Activated T-helper 17 cell treated with anti-CD3 and anti-CD28 coated beads, Interleukin-2, amount 50 U/mL, for 72 hours (primary cell): ENCODE measurements around the gene WNT9A. TPM values are rescaled to one million over a fixed set of nuclear protein-coding genes. Genes with fewer than 3 reads are reported as not detected.

Experiments used
- ATAC-seq: fragments of 150-1000 bp; cut with Tn5 transposase; replicated peaks from 2 replicates; pipeline ENCODE4 v1.10.0; 2021; ENCODE audit warnings: mild to moderate bottlenecking, moderate library complexity
- H3K27ac Mint-ChIP-seq: one replicate; pipeline ENCODE4 v1.8.0; 2022; ENCODE audit warnings: mixed read lengths
- H3K27me3 Mint-ChIP-seq: one replicate; pipeline ENCODE4 v1.8.0; 2022; ENCODE audit warnings: mixed read lengths
- H3K36me3 Mint-ChIP-seq: one replicate; pipeline ENCODE4 v1.8.0; 2022; ENCODE audit warnings: low read depth, mild to moderate bottlenecking, mixed read lengths
- H3K4me1 Mint-ChIP-seq: one replicate; pipeline ENCODE4 v1.8.0; 2022; ENCODE audit warnings: mixed read lengths
- H3K4me3 Mint-ChIP-seq: one replicate; pipeline ENCODE4 v1.8.0; 2022; ENCODE audit warnings: mild to moderate bottlenecking, mixed read lengths
- H3K9me3 Mint-ChIP-seq: one replicate; pipeline ENCODE4 v1.8.0; 2022; ENCODE audit warnings: mixed read lengths
- total RNA-seq, 2 donors: library from RNA; stranded (reverse); gene quantifications; one replicate each; pipeline ENCODE4 v1.2.3, GENCODE V29; 2022

The WNT9A gene
- total RNA-seq, 2 donors from 2014 or later, result 0.09 to 0.24 TPM

- no peak for ATAC-seq
- no peaks in the 10 kb centered on the region for H3K27me3 Mint-ChIP-seq
- peaks cover 10% of the 10 kb centered on the region for H3K4me1 Mint-ChIP-seq
- no peaks in the 10 kb centered on the region for H3K9me3 Mint-ChIP-seq
- H3K4me3 Mint-ChIP-seq, result no peak overlapping the region
- H3K27ac Mint-ChIP-seq, result no peak overlapping the region
- H3K36me3 Mint-ChIP-seq, result no peaks in the 10 kb centered on the region
Measured at GRCh38 chr1:227897704-227898438, 49.9 kb downstream of the WNT9A start.

GRCh38 chr1:227896710-227897655, 50.7 kb downstream of the WNT9A start:
- no peak overlapping the region for H3K27ac Mint-ChIP-seq
- no peak for ATAC-seq
- H3K27me3 Mint-ChIP-seq, result no peaks in the 10 kb centered on the region
- peaks cover 6% of the 10 kb centered on the region for H3K4me1 Mint-ChIP-seq
- no peak overlapping the region for H3K4me3 Mint-ChIP-seq
- H3K9me3 Mint-ChIP-seq, result no peaks in the 10 kb centered on the region
- no peaks in the 10 kb centered on the region for H3K36me3 Mint-ChIP-seq

GRCh38 chr1:227895828-227896685, 51.7 kb downstream of the WNT9A start:
- peaks cover 4% of the 10 kb centered on the region for H3K4me1 Mint-ChIP-seq
- H3K27ac Mint-ChIP-seq, result no peak overlapping the region
- H3K4me3 Mint-ChIP-seq, result no peak overlapping the region
- no peak for ATAC-seq
- no peaks in the 10 kb centered on the region for H3K9me3 Mint-ChIP-seq
- no peaks in the 10 kb centered on the region for H3K27me3 Mint-ChIP-seq
- no peaks in the 10 kb centered on the region for H3K36me3 Mint-ChIP-seq

DNA sequence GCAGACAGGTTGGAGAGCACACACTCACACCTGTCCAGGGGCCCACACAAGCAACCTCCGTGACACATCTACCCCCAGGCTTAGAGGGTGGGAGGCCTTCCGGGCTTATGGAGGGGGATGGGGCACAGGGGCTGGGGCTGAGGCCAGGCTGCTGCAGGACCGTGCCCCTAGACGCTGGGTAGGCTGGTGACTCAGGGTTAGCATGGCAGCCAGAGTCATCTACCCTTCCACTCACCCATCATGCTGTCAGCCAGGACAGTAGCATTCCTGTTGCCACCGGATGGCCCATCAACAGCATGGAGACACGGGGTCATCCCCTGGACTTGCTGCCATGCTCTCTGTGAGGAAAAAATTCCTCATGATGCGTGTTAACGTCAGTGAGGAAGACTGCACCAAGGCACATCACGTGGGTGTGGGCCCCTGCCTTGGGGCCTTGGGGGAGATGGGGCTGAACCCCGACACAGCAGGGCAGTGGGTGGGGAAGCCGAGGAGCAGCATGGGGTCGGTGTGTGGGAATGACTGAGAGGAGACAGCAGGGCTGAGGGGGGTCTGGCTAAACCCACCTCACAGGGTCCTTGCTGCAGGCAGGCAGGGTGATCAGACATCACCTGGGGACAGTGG, 52.8 kb downstream of the WNT9A start:
- H3K27ac Mint-ChIP-seq, result no peak overlapping the region
- H3K4me3 Mint-ChIP-seq, result no peak overlapping the region
- no peaks in the 10 kb centered on the region for H3K27me3 Mint-ChIP-seq
- H3K4me1 Mint-ChIP-seq, result peaks cover 4% of the 10 kb centered on the region
- H3K36me3 Mint-ChIP-seq, result no peaks in the 10 kb centered on the region
- no peaks in the 10 kb centered on the region for H3K9me3 Mint-ChIP-seq
- ATAC-seq, result no peak

GRCh38 chr1:227893949-227894721, 53.6 kb downstream of the WNT9A start:
- no peak overlapping the region for H3K4me3 Mint-ChIP-seq
- no peaks in the 10 kb centered on the region for H3K36me3 Mint-ChIP-seq
- H3K4me1 Mint-ChIP-seq, result peaks cover 4% of the 10 kb centered on the region
- no peaks in the 10 kb centered on the region for H3K9me3 Mint-ChIP-seq
- no peak overlapping the region for H3K27ac Mint-ChIP-seq
- no peak for ATAC-seq
- no peaks in the 10 kb centered on the region for H3K27me3 Mint-ChIP-seq

DNA sequence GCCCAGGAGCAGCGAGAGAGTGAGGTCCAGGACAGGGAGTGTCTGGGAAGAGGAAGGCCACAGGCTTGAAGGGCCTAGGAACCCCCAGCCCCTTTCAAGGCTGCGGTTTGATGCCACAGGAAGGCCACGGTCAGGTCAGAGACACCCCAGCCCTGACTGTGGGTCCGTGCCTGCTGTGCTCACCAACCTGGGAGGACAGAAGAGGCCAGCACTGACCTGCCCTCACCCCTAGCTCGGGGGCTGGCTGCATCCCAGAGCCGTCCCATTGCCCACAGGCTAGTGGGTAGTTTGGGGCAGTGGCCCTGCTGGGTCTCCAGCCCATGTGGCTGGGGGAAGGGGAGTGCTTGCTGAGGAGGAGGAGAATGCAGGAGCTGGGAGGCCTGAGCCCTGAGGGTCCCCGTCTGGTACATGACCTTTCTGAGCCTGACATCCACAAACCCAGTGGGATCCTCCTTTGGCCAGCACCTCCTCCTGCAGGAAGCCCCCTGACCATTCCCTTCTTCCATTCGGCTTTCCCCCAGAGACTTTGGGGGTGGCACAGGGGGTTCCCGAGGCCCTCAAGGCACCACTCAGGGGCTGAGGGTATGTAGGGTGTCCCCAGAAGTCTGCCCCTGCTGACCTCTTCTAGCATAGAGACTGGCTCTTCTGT, 54.3 kb downstream of the WNT9A start:
- H3K4me1 Mint-ChIP-seq, result peaks cover 2% of the 10 kb centered on the region
- no peak overlapping the region for H3K27ac Mint-ChIP-seq
- no peaks in the 10 kb centered on the region for H3K36me3 Mint-ChIP-seq
- H3K9me3 Mint-ChIP-seq, result no peaks in the 10 kb centered on the region
- no peaks in the 10 kb centered on the region for H3K27me3 Mint-ChIP-seq
- no peak for ATAC-seq
- H3K4me3 Mint-ChIP-seq, result no peak overlapping the region

- no peak overlapping the region for H3K4me3 Mint-ChIP-seq
- H3K27me3 Mint-ChIP-seq, result no peaks in the 10 kb centered on the region
- H3K36me3 Mint-ChIP-seq, result no peaks in the 10 kb centered on the region
- H3K9me3 Mint-ChIP-seq, result no peaks in the 10 kb centered on the region
- no peak overlapping the region for H3K27ac Mint-ChIP-seq
- H3K4me1 Mint-ChIP-seq, result no peaks in the 10 kb centered on the region
- no peak for ATAC-seq
Measured at GRCh38 chr1:227892489-227893299, 55.0 kb downstream of the WNT9A start.

DNA sequence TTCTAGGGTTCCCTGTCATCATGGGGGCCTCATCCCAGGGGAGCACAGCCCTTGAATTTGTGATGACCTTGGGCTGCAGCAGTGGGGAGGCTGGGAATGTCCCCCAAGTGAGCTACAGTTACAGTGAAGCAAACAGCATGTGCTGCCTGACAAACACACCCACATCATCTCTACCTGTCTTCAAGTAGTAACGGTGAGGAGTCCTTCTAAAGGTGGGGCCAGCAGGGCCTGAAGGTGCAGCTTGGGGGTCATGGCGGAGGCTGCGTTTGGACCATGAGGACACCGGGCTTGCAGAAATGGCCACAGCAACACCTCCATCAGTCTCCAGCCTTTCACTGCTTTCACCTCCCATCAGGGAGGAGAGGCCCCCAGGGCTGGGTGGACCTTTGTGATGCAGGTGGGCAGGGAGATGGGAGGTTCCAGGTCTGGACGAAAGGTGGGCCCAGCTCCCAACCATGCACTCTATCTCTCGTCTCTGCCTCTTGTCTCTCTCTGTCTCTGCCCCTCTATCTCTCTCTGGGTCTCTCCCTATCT, 55.7 kb downstream of the WNT9A start:
- Mint-ChIP-seq H3K9me3 (no peaks in the 10 kb centered on the region), H3K4me1 (no peaks in the 10 kb centered on the region), H3K36me3 (no peaks in the 10 kb centered on the region), H3K27ac (no peak overlapping the region), H3K27me3 (no peaks in the 10 kb centered on the region), H3K4me3 (no peak overlapping the region)
- no peak for ATAC-seq

DNA sequence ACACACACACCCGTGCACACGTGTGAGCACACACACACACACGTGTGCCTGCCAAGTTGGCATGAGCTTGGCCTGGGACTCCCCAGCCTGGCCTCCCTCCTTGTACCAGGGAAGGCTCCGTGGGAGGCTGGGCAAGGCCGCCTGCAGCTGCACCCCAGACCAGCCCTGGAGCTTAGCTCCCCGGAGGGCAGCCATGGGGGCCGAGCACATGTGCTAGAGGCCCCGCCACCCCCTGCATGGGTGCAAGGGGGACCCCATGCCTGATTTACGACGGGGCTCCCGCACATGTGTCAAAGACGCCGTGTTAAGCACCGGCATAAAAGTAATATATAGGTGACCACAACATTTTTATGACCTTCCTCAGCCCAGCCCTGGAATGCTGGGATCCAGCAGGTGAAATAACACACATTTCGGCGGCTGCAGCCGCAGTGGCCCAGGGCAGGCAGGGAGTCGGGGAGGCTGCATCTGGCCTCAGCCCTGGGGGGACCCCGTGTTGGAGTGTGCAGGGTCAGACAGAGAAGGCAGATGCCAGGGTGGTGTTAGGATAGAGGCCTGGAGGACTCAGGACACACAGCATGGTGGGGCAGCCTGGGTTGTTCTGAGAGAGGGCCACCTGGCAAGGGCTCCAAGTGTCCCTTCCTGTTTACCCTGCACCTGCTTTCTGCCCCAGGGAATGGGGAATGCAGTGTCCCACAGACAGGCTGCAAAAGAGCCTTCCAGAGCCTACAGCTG, 56.3 kb downstream of the WNT9A start:
- Mint-ChIP-seq H3K9me3 (no peaks in the 10 kb centered on the region), H3K36me3 (no peaks in the 10 kb centered on the region), H3K4me3 (no peak overlapping the region), H3K4me1 (no peaks in the 10 kb centered on the region), H3K27me3 (no peaks in the 10 kb centered on the region), H3K27ac (no peak overlapping the region)
- no peak for ATAC-seq

- Mint-ChIP-seq H3K27me3 (no peaks in the 10 kb centered on the region), H3K4me3 (no peak overlapping the region), H3K4me1 (peaks cover 3% of the 10 kb centered on the region), H3K36me3 (no peaks in the 10 kb centered on the region), H3K27ac (no peak overlapping the region), H3K9me3 (no peaks in the 10 kb centered on the region)
- no peak for ATAC-seq
Measured at GRCh38 chr1:227890451-227891222, 57.1 kb downstream of the WNT9A start.

DNA sequence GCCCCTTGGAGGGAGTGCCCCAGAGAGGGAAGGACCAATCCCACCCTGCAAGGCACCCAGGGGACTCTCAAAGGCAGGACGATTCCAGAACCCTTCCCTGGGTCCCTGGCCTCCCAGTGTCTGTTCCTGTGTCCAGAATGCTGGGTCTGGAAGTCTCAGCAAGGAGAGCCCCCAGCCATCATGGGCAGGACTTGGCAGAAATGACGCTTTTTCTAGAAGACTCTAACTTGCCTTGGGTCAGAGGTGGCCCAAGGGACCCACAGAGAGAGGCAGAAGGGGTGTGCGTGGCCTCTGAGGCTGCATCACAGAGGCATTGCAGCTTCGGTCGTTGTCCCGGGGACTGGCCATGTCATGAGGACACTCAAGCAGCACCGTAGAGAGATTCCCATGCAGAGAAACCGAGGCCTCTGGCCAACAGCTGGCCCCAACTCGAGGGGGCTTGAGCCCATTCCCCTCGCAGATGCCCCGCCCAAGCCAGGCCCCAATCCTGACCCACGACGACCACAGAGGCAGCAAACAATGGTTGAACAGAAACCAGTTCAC, 57.8 kb downstream of the WNT9A start:
- Mint-ChIP-seq H3K4me1 (peaks cover 5% of the 10 kb centered on the region), H3K27me3 (no peaks in the 10 kb centered on the region), H3K36me3 (no peaks in the 10 kb centered on the region), H3K4me3 (no peak overlapping the region), H3K9me3 (no peaks in the 10 kb centered on the region), H3K27ac (no peak overlapping the region)
- ATAC-seq, result no peak
